Activated naive CD8-positive, alpha-beta T cell treated with anti-CD3 and anti-CD28 coated beads, Interleukin-2, amount 50 U/mL, for 24 hours (primary cell): ENCODE measurements around the gene HOATZ.

Experiments used
- ATAC-seq: fragments of 150-1000 bp; cut with Tn5 transposase; one replicate; pipeline ENCODE4 v1.10.0; 2021
- DNase-seq: peaks from one replicate; pipeline ENCODE4 v3.0.0; 2021
- H3K27ac Mint-ChIP-seq: one replicate; pipeline ENCODE4 v1.8.0; 2021; ENCODE audit warnings: mild to moderate bottlenecking, mixed read lengths
- H3K27me3 Mint-ChIP-seq: one replicate; pipeline ENCODE4 v1.8.0; 2021; ENCODE audit warnings: mixed read lengths
- H3K36me3 Mint-ChIP-seq: one replicate; pipeline ENCODE4 v1.8.0; 2021; ENCODE audit warnings: low read depth, mixed read lengths
- H3K4me1 Mint-ChIP-seq: one replicate; pipeline ENCODE4 v1.8.0; 2021; ENCODE audit warnings: mixed read lengths
- H3K4me3 Mint-ChIP-seq: one replicate; pipeline ENCODE4 v1.8.0; 2021; ENCODE audit warnings: mild to moderate bottlenecking, moderate library complexity, mixed read lengths
- H3K9me3 Mint-ChIP-seq: one replicate; pipeline ENCODE4 v1.8.0; 2021; ENCODE audit warnings: mixed read lengths

HOATZ gene

GRCh38 chr11:111514216-111515031 is at the start of gene HOATZ:
HOATZ (plus strand) TSS chr11:111514778; CDS start chr11:111514785, 7 bp downstream.
- peaks cover 2% of the 10 kb centered on the region for H3K36me3 Mint-ChIP-seq
- H3K4me3 Mint-ChIP-seq, result no peak within 1 kb of the TSS
- peaks cover 27% of the 10 kb centered on the region for H3K4me1 Mint-ChIP-seq
- no peak within 1 kb of the TSS for H3K27ac Mint-ChIP-seq
- no peaks in the 10 kb centered on the region for H3K9me3 Mint-ChIP-seq
- DNase-seq, result peak; percentile 27
- ATAC-seq, result no peak
- peaks cover 38% of the 10 kb centered on the region for H3K27me3 Mint-ChIP-seq

GRCh38 chr11:111465400-111465799 is 49.2 kb upstream of the HOATZ start:
- Mint-ChIP-seq H3K4me3 (no peak overlapping the region), H3K4me1 (peaks cover 8% of the 10 kb centered on the region), H3K36me3 (no peaks in the 10 kb centered on the region), H3K9me3 (no peaks in the 10 kb centered on the region), H3K27ac (no peak overlapping the region), H3K27me3 (peaks cover 7% of the 10 kb centered on the region)
- ATAC-seq (no peak), DNase-seq (no peak)

- Mint-ChIP-seq H3K4me1 (peaks cover 6% of the 10 kb centered on the region), H3K36me3 (no peaks in the 10 kb centered on the region), H3K4me3 (no peak overlapping the region), H3K27ac (no peak overlapping the region), H3K27me3 (peaks cover 4% of the 10 kb centered on the region), H3K9me3 (no peaks in the 10 kb centered on the region)
- DNase-seq (no peak), ATAC-seq (peak; percentile 66)
These were observed 48.0 kb upstream of the HOATZ start for GRCh38 chr11:111466615-111467014.

GRCh38 chr11:111469200-111469599 is 45.4 kb upstream of the HOATZ start:
- Mint-ChIP-seq H3K4me1 (peaks cover 6% of the 10 kb centered on the region), H3K27ac (no peak overlapping the region), H3K9me3 (peaks cover 2% of the 10 kb centered on the region), H3K4me3 (no peak overlapping the region), H3K36me3 (no peaks in the 10 kb centered on the region), H3K27me3 (peaks cover 4% of the 10 kb centered on the region)
- ATAC-seq (no peak), DNase-seq (no peak)

- Mint-ChIP-seq H3K4me1 (peaks cover 2% of the 10 kb centered on the region), H3K36me3 (no peaks in the 10 kb centered on the region), H3K27ac (no peak overlapping the region), H3K9me3 (peaks cover 3% of the 10 kb centered on the region), H3K27me3 (peaks cover 12% of the 10 kb centered on the region), H3K4me3 (no peak overlapping the region)
- ATAC-seq (no peak), DNase-seq (no peak)
These were observed 42.4 kb upstream of the HOATZ start for GRCh38 chr11:111472228-111472627.

- no peak for DNase-seq
- Mint-ChIP-seq H3K4me1 (peaks cover under 1% of the 10 kb centered on the region), H3K36me3 (no peaks in the 10 kb centered on the region), H3K27me3 (peaks cover 15% of the 10 kb centered on the region), H3K4me3 (no peak overlapping the region), H3K27ac (no peak overlapping the region), H3K9me3 (peaks cover 3% of the 10 kb centered on the region)
- no peak for ATAC-seq
These were observed 40.1 kb upstream of the HOATZ start for GRCh38 chr11:111474432-111474831.

GRCh38 chr11:111476366-111476765 is 38.2 kb upstream of the HOATZ start:
- Mint-ChIP-seq H3K27me3 (peaks cover 21% of the 10 kb centered on the region), H3K4me3 (no peak overlapping the region), H3K4me1 (no peaks in the 10 kb centered on the region), H3K9me3 (peaks cover 7% of the 10 kb centered on the region), H3K27ac (no peak overlapping the region), H3K36me3 (no peaks in the 10 kb centered on the region)
- ATAC-seq, result no peak
- no peak for DNase-seq

GRCh38 chr11:111476956-111477355 is 37.6 kb upstream of the HOATZ start:
- Mint-ChIP-seq H3K9me3 (peaks cover 7% of the 10 kb centered on the region), H3K27me3 (peaks cover 21% of the 10 kb centered on the region), H3K36me3 (no peaks in the 10 kb centered on the region), H3K4me3 (no peak overlapping the region), H3K4me1 (no peaks in the 10 kb centered on the region), H3K27ac (no peak overlapping the region)
- ATAC-seq (no peak), DNase-seq (no peak)

- H3K27me3 Mint-ChIP-seq, result peaks cover 21% of the 10 kb centered on the region
- DNase-seq, result no peak
These were observed 36.7 kb upstream of the HOATZ start for GRCh38 chr11:111477898-111478297.

GRCh38 chr11:111479666-111480065 is 34.9 kb upstream of the HOATZ start:
- no peak overlapping the region for H3K27ac Mint-ChIP-seq
- DNase-seq (no peak), ATAC-seq (no peak)
- H3K4me3 Mint-ChIP-seq, result no peak overlapping the region
- peaks cover 4% of the 10 kb centered on the region for H3K36me3 Mint-ChIP-seq
- peaks cover 29% of the 10 kb centered on the region for H3K9me3 Mint-ChIP-seq
- no peaks in the 10 kb centered on the region for H3K4me1 Mint-ChIP-seq
- H3K27me3 Mint-ChIP-seq, result peaks cover 23% of the 10 kb centered on the region

More at GRCh38 chr11:111477898-111478297, 36.7 kb upstream of the HOATZ start:
- no peak for ATAC-seq
- Mint-ChIP-seq H3K36me3 (no peaks in the 10 kb centered on the region), H3K27ac (no peak overlapping the region), H3K4me1 (no peaks in the 10 kb centered on the region), H3K4me3 (no peak overlapping the region), H3K9me3 (peaks cover 15% of the 10 kb centered on the region)

- Mint-ChIP-seq H3K4me3 (no peak overlapping the region), H3K9me3 (peaks cover 46% of the 10 kb centered on the region), H3K27me3 (peaks cover 14% of the 10 kb centered on the region), H3K36me3 (peaks cover 7% of the 10 kb centered on the region), H3K4me1 (no peaks in the 10 kb centered on the region), H3K27ac (no peak overlapping the region)
- no peak for ATAC-seq
- DNase-seq, result no peak
These were observed 31.1 kb upstream of the HOATZ start for GRCh38 chr11:111483431-111483830.

- no peaks in the 10 kb centered on the region for H3K4me1 Mint-ChIP-seq
These were observed 24.1 kb upstream of the HOATZ start for GRCh38 chr11:111490496-111490895.

GRCh38 chr11:111494040-111494439 is 20.5 kb upstream of the HOATZ start:
- Mint-ChIP-seq H3K27me3 (peaks cover 20% of the 10 kb centered on the region), H3K27ac (no peak overlapping the region), H3K4me3 (no peak overlapping the region), H3K4me1 (no peaks in the 10 kb centered on the region), H3K36me3 (no peaks in the 10 kb centered on the region), H3K9me3 (no peaks in the 10 kb centered on the region)
- DNase-seq (no peak), ATAC-seq (no peak)

More at GRCh38 chr11:111490496-111490895, 24.1 kb upstream of the HOATZ start:
- H3K27ac Mint-ChIP-seq, result no peak overlapping the region
- H3K27me3 Mint-ChIP-seq, result peaks cover 16% of the 10 kb centered on the region
- H3K9me3 Mint-ChIP-seq, result peaks cover 15% of the 10 kb centered on the region
- DNase-seq (no peak), ATAC-seq (no peak)
- no peak overlapping the region for H3K4me3 Mint-ChIP-seq
- peaks cover 5% of the 10 kb centered on the region for H3K36me3 Mint-ChIP-seq

GRCh38 chr11:111499483-111499882 is 15.1 kb upstream of the HOATZ start:
- Mint-ChIP-seq H3K9me3 (no peaks in the 10 kb centered on the region), H3K27ac (no peak overlapping the region), H3K36me3 (no peaks in the 10 kb centered on the region), H3K4me3 (no peak overlapping the region), H3K4me1 (no peaks in the 10 kb centered on the region), H3K27me3 (peaks cover 22% of the 10 kb centered on the region)
- DNase-seq (no peak), ATAC-seq (no peak)

- DNase-seq (no peak), ATAC-seq (no peak)
- peaks cover 24% of the 10 kb centered on the region for H3K27me3 Mint-ChIP-seq
- no peaks in the 10 kb centered on the region for H3K4me1 Mint-ChIP-seq
- H3K27ac Mint-ChIP-seq, result no peak overlapping the region
- no peaks in the 10 kb centered on the region for H3K36me3 Mint-ChIP-seq
- no peaks in the 10 kb centered on the region for H3K9me3 Mint-ChIP-seq
- no peak overlapping the region for H3K4me3 Mint-ChIP-seq
These were observed 14.1 kb upstream of the HOATZ start for GRCh38 chr11:111500481-111500880.
